ENCODE measurements around the gene NUDT22. TPM values are rescaled to one million over a fixed set of nuclear protein-coding genes. Genes with fewer than 3 reads are reported as not detected.

Gene NUDT22
- polyA plus RNA-seq, 6 donors from 2014 or later, result 43.6 to 96.6 (median 62.6) TPM

GRCh38 chr11:64253043-64253442 lies 27.0 kb downstream of the NUDT22 start:
- H3K4me1 Mint-ChIP-seq, result peaks cover 17 to 25% (median 21%) of the 10 kb centered on the region in 3 donors
- DNase-seq (no peak), ATAC-seq (ENCODE audit: low read depth in 2 of 2) (no peak)
- peak overlapping the region; percentile 6 to 90 (median 54) for H3K4me3 Mint-ChIP-seq
- no peak overlapping the region for H3K27ac Mint-ChIP-seq
- no peaks in the 10 kb centered on the region for H3K36me3 Mint-ChIP-seq
- H3K27me3 Mint-ChIP-seq, result no peaks in the 10 kb centered on the region
- no peaks in the 10 kb centered on the region for H3K9me3 Mint-ChIP-seq

GRCh38 chr11:64253481-64253880 lies 27.4 kb downstream of the NUDT22 start:
- Mint-ChIP-seq H3K4me1 (peaks cover 14 to 21% (median 19%) of the 10 kb centered on the region in 3 donors), H3K9me3 (no peaks in the 10 kb centered on the region), H3K36me3 (no peaks in the 10 kb centered on the region), H3K27ac (no peak overlapping the region), H3K27me3 (no peaks in the 10 kb centered on the region), H3K4me3 (peak overlapping the region in 4 of 8 donors; percentile 20 to 79 (median 42))
- DNase-seq (no peak), ATAC-seq (ENCODE audit: low read depth in 2 of 2) (no peak)

- Mint-ChIP-seq H3K4me1 (peaks cover 14 to 19% (median 18%) of the 10 kb centered on the region in 3 donors), H3K27ac (no peak overlapping the region), H3K27me3 (no peaks in the 10 kb centered on the region), H3K36me3 (peaks cover 0 to 1% of the 10 kb centered on the region in 2 donors), H3K9me3 (no peaks in the 10 kb centered on the region), H3K4me3 (peak overlapping the region in 1 of 8 donors; percentile 79)
- ATAC-seq (ENCODE audit: low read depth in 2 of 2) (no peak), DNase-seq (no peak)
Observed at GRCh38 chr11:64254326-64254725, 28.3 kb downstream of the NUDT22 start.

- peaks cover 14 to 16% (median 14%) of the 10 kb centered on the region in 3 donors for H3K4me1 Mint-ChIP-seq
- H3K27ac Mint-ChIP-seq, result no peak overlapping the region
- H3K36me3 Mint-ChIP-seq, result peaks cover 0 to 7% of the 10 kb centered on the region in 2 donors
- no peaks in the 10 kb centered on the region for H3K27me3 Mint-ChIP-seq
- no peaks in the 10 kb centered on the region for H3K9me3 Mint-ChIP-seq
- peak overlapping the region in 1 of 8 donors; percentile 34 for H3K4me3 Mint-ChIP-seq
- DNase-seq (no peak), ATAC-seq (ENCODE audit: low read depth in 2 of 2) (no peak)
Observed at GRCh38 chr11:64255135-64256128, 29.4 kb downstream of the NUDT22 start.

GRCh38 chr11:64256300-64256699 lies 30.2 kb downstream of the NUDT22 start:
- DNase-seq (no peak), ATAC-seq (ENCODE audit: low read depth in 2 of 2) (no peak)
- peaks cover 9 to 16% (median 10%) of the 10 kb centered on the region in 3 donors for H3K4me1 Mint-ChIP-seq
- H3K27ac Mint-ChIP-seq, result no peak overlapping the region
- no peak overlapping the region for H3K4me3 Mint-ChIP-seq
- H3K27me3 Mint-ChIP-seq, result no peaks in the 10 kb centered on the region
- no peaks in the 10 kb centered on the region for H3K9me3 Mint-ChIP-seq
- H3K36me3 Mint-ChIP-seq, result peaks cover 0 to 7% of the 10 kb centered on the region in 2 donors

- ATAC-seq (ENCODE audit: low read depth in 2 of 2), result no peak
- no peaks in the 10 kb centered on the region for H3K27me3 Mint-ChIP-seq
- H3K36me3 Mint-ChIP-seq, result peaks cover 0 to 7% of the 10 kb centered on the region in 2 donors
Observed at GRCh38 chr11:64258356-64258755, 32.3 kb downstream of the NUDT22 start.

GRCh38 chr11:64258946-64259532 lies 33.0 kb downstream of the NUDT22 start:
- Mint-ChIP-seq H3K27me3 (no peaks in the 10 kb centered on the region), H3K9me3 (no peaks in the 10 kb centered on the region), H3K27ac (no peak overlapping the region), H3K4me3 (no peak overlapping the region), H3K4me1 (peaks cover 0 to 6% (median 0%) of the 10 kb centered on the region in 3 donors), H3K36me3 (peaks cover 0 to 7% of the 10 kb centered on the region in 2 donors)
- ATAC-seq (ENCODE audit: low read depth in 2 of 2), result no peak
- DNase-seq, result no peak

More at GRCh38 chr11:64258356-64258755, 32.3 kb downstream of the NUDT22 start:
- Mint-ChIP-seq H3K27ac (peak overlapping the region in 1 of 6 donors; percentile 7), H3K9me3 (no peaks in the 10 kb centered on the region), H3K4me1 (peaks cover 0 to 6% (median under 1%) of the 10 kb centered on the region in 3 donors), H3K4me3 (no peak overlapping the region)
- DNase-seq, result no peak

GRCh38 chr11:64259533-64260067 lies 33.5 kb downstream of the NUDT22 start:
- DNase-seq (no peak), ATAC-seq (ENCODE audit: low read depth in 2 of 2) (no peak)
- Mint-ChIP-seq H3K27me3 (no peaks in the 10 kb centered on the region), H3K9me3 (no peaks in the 10 kb centered on the region), H3K4me3 (no peak overlapping the region), H3K27ac (no peak overlapping the region), H3K36me3 (peaks cover 0 to 7% of the 10 kb centered on the region in 2 donors), H3K4me1 (peaks cover 0 to 6% (median 0%) of the 10 kb centered on the region in 3 donors)

- ATAC-seq (ENCODE audit: low read depth in 2 of 2) (no peak), DNase-seq (no peak)
- peaks cover 0 to 7% of the 10 kb centered on the region in 2 donors for H3K36me3 Mint-ChIP-seq
- no peak overlapping the region for H3K4me3 Mint-ChIP-seq
- peaks cover 0 to 6% (median 2%) of the 10 kb centered on the region in 3 donors for H3K4me1 Mint-ChIP-seq
- no peaks in the 10 kb centered on the region for H3K27me3 Mint-ChIP-seq
- H3K27ac Mint-ChIP-seq, result no peak overlapping the region
- H3K9me3 Mint-ChIP-seq, result no peaks in the 10 kb centered on the region
Observed at GRCh38 chr11:64260147-64260708, 34.2 kb downstream of the NUDT22 start.

- Mint-ChIP-seq H3K27ac (no peak overlapping the region), H3K27me3 (no peaks in the 10 kb centered on the region), H3K4me1 (peaks cover 0 to 6% (median 5%) of the 10 kb centered on the region in 3 donors), H3K4me3 (peak overlapping the region in 1 of 8 donors; percentile 33), H3K36me3 (peaks cover 0 to 7% of the 10 kb centered on the region in 2 donors), H3K9me3 (no peaks in the 10 kb centered on the region)
- DNase-seq (no peak), ATAC-seq (ENCODE audit: low read depth in 2 of 2) (no peak)
Observed at GRCh38 chr11:64261556-64262080, 35.5 kb downstream of the NUDT22 start.

GRCh38 chr11:64262271-64263002 lies 36.4 kb downstream of the NUDT22 start:
- no peaks in the 10 kb centered on the region for H3K9me3 Mint-ChIP-seq
- H3K36me3 Mint-ChIP-seq, result peaks cover 0 to 7% of the 10 kb centered on the region in 2 donors
- peak overlapping the region in 1 of 8 donors; percentile 33 for H3K4me3 Mint-ChIP-seq
- H3K27ac Mint-ChIP-seq, result no peak overlapping the region
- H3K27me3 Mint-ChIP-seq, result no peaks in the 10 kb centered on the region
- DNase-seq (no peak), ATAC-seq (ENCODE audit: low read depth in 2 of 2) (no peak)
- H3K4me1 Mint-ChIP-seq, result peaks cover 0 to 6% (median 5%) of the 10 kb centered on the region in 3 donors
